ENCODE measurements around the gene PPME1.

DNA sequence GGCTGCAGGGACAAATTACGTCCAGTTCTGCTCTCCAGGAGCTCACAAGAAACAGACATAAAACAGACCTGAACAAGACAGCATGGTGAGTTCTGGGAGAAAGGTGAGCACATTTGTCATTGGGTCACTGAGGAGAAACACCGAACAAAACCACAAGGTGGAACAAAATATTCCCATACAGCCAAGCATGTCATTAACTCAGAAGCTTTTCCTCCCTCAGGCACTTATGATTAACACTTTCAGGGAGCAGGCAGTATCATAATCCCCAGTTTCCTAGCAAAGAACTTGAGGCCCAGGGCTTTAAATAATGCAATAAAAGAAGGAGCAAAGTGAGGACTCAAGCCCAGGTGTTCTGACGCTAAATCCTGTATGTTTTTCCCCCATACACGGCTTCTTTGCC, 97.4 kb downstream of the PPME1 start:
- TF ChIP-seq ZNF274 (IDR thresholded peaks at IDR 0.05; ENCODE audit: low read depth, low read length) (no peak), YY1 (IDR thresholded peaks at IDR 0.05; ENCODE audit: insufficient read depth, insufficient read length) (no peak), SUZ12 (IDR thresholded peaks at IDR 0.05; ENCODE audit: extremely low read depth, insufficient read depth, insufficient read length) (no peak)

Data from NT2/D1 (cell line).